Testis (tissue), 3 donors: ENCODE results near the gene GSG1L. TPM values are rescaled to one million over a fixed set of nuclear protein-coding genes. Genes with fewer than 3 reads are reported as not detected.

Experiments used
- DNase-seq: peaks from one replicate; pipeline ENCODE4 v3.0.0-alpha.2; 2019
- H3K27ac ChIP-seq, 2 donors: fragments of 200-600 bp; sonication (generic); one replicate each; pipeline ENCODE4 v1.5.1; 2019
- H3K27me3 ChIP-seq: fragments of 200-600 bp; sonication (generic); one replicate; pipeline ENCODE4 v1.5.1; 2019
- H3K36me3 ChIP-seq: fragments of 200-600 bp; sonication (generic); one replicate; pipeline ENCODE4 v1.5.1; 2017; ENCODE audit warnings: low read depth; ENCODE audit errors: missing control alignments
- H3K4me1 ChIP-seq: fragments of 200-600 bp; sonication (generic); one replicate; pipeline ENCODE4 v1.5.1; 2019
- H3K4me3 ChIP-seq, 2 donors: fragments of 200-600 bp; sonication (generic); one replicate each; pipeline ENCODE4 v1.5.1; 2017 to 2019
- H3K9me3 ChIP-seq: fragments of 200-600 bp; sonication (generic); one replicate; pipeline ENCODE4 v1.5.1; 2017
- POLR2A ChIP-seq: fragments of 450-650 bp; IDR thresholded peaks from one replicate; pipeline ENCODE4 v1.6.1; 2017; ENCODE audit warnings: antibody characterized with exemption, mild to moderate bottlenecking, moderate library complexity
- WGBS, 2 donors: methylation state at CpG; one replicate each; pipeline ENCODE4 v1.1.5; 2018; 5-methylcytosine and 5-hydroxymethylcytosine counted together
- intact Hi-C: fragments of 100-400 bp; cut with DNase I; formaldehyde crosslinking; loops from one replicate; pipeline ENCODE4 v1.15.1; 2023; ENCODE audit warnings: low total_unique reads
- polyA plus RNA-seq: library from polyadenylated mRNA; stranded (reverse); fragments of 350-450 nt; fragmentation: Illumina TruSeq; extraction: RNeasy Lipid Tissue Mini Kit (QIAGEN cat#74804); gene quantifications from one replicate; pipeline ENCODE4 v1.2.3, GENCODE V29; 2014; ENCODE audit warnings: low read depth, low replicate concordance; ENCODE audit not compliant: insufficient read depth
- total RNA-seq, 2 donors: library from RNA; depleted of rRNA; stranded (reverse); fragments of >200 nt; gene quantifications; one replicate each; pipeline ENCODE4 v1.2.3, GENCODE V29; 2016
- TF ChIP-seq, protein P1 (sequence below), 3 experiments: fragments of 450-650 bp in 2 of 3; fragments of 200-600 bp in 1 of 3; sonication (generic) in 1 of 3; IDR thresholded peaks; one replicate each; pipeline ENCODE4 v1.5.1; 2016 to 2019; ENCODE audit warnings: antibody characterized with exemption in 3 of 3, mild to moderate bottlenecking in 2 of 3, moderate library complexity in 1 of 3

GSG1L gene
- total and polyA plus RNA-seq, 3 donors from 2014 or later, result 1.1 to 2.8 (median 1.9) TPM

DNA sequence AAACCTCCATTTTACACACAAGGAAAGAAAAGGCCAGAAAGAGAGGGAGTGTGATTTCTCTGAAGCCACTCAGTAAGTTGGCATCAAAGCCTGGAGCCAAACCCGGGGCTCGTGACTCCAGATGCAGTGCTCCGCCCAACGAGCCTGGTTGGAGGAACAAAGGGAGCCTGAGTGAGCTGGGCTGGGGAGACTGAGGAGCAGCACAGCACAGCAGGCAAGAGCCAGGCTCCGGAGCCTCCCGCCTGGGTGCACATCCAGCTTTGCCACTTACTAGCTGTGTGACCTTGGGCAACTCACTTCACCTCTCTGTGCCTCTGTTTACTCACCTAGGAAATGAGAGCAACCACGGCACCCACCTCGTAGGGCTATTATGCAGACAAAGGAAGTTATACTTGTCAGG, 5.6 kb downstream of the GSG1L start:
- Histone ChIP-seq H3K9me3 (no peaks in the 10 kb centered on the region), H3K27ac (no peak overlapping the region), H3K4me1 (no peaks in the 10 kb centered on the region), H3K27me3 (no peaks in the 10 kb centered on the region), H3K36me3 (no peaks in the 10 kb centered on the region), H3K4me3 (no peak overlapping the region)
- 88 to 91% methylated on average over 8 of the region's 8 CpGs for WGBS, 2 donors
- TF ChIP-seq, protein P1, sequence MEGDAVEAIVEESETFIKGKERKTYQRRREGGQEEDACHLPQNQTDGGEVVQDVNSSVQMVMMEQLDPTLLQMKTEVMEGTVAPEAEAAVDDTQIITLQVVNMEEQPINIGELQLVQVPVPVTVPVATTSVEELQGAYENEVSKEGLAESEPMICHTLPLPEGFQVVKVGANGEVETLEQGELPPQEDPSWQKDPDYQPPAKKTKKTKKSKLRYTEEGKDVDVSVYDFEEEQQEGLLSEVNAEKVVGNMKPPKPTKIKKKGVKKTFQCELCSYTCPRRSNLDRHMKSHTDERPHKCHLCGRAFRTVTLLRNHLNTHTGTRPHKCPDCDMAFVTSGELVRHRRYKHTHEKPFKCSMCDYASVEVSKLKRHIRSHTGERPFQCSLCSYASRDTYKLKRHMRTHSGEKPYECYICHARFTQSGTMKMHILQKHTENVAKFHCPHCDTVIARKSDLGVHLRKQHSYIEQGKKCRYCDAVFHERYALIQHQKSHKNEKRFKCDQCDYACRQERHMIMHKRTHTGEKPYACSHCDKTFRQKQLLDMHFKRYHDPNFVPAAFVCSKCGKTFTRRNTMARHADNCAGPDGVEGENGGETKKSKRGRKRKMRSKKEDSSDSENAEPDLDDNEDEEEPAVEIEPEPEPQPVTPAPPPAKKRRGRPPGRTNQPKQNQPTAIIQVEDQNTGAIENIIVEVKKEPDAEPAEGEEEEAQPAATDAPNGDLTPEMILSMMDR (IDR thresholded peaks at IDR 0.05), result no peak
- no peak for TF ChIP-seq POLR2A
- intact Hi-C loops, result no loop called here
- no peak for DNase-seq

DNA sequence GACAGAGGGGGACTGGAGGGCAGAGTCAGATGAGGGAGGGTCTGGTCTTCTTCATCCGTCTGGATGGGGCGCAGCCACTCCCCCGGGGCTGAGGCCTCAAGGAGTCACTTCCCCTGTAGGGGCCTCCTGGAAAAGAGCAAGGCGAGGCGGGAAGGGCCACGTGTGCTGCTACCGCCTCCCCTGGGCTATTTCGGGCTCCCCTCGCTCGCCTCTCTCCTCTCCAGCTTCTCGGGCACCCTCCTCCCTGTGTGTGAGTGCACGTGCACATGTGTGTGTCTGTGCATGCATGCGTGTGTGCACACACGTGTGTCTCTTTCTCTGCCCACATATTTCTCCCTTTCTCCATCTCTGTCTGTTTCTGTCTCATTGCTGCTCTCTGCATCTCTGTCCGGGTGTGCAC, 10.1 kb downstream of the GSG1L start:
- TF ChIP-seq, protein P1 (IDR thresholded peaks at IDR 0.05), result no peak
- TF ChIP-seq POLR2A, result no peak
- intact Hi-C loops, result no loop called here
- WGBS, 2 donors, result 29 to 38% methylated on average over 15 of the region's 15 CpGs
- no peak for DNase-seq
- H3K9me3 ChIP-seq, result no peaks in the 10 kb centered on the region
- H3K27me3 ChIP-seq, result no peaks in the 10 kb centered on the region
- no peaks in the 10 kb centered on the region for H3K4me1 ChIP-seq
- H3K36me3 ChIP-seq, result no peaks in the 10 kb centered on the region
- H3K27ac ChIP-seq, result no peak overlapping the region
- H3K4me3 ChIP-seq, result no peak overlapping the region

- WGBS, 2 donors, result 76 to 84% methylated on average over 4 to 8 of the region's 8 CpGs
- H3K4me1 ChIP-seq, result no peaks in the 10 kb centered on the region
Measured at GRCh38 chr16:28052274-28053128, 11.0 kb downstream of the GSG1L start.

GRCh38 chr16:28051486-28051885, 12.0 kb downstream of the GSG1L start:
- DNase-seq, result no peak
- WGBS, 2 donors, result 85 to 86% methylated on average over 7 of the region's 7 CpGs
- TF ChIP-seq, protein P1 (IDR thresholded peaks at IDR 0.05), result no peak
- TF ChIP-seq POLR2A, result no peak
- Histone ChIP-seq H3K27me3 (no peaks in the 10 kb centered on the region), H3K4me1 (no peaks in the 10 kb centered on the region), H3K27ac (no peak overlapping the region), H3K4me3 (no peak overlapping the region), H3K36me3 (no peaks in the 10 kb centered on the region), H3K9me3 (no peaks in the 10 kb centered on the region)
- intact Hi-C loops, result no loop called here

More at GRCh38 chr16:28052274-28053128, 11.0 kb downstream of the GSG1L start:
- Histone ChIP-seq H3K4me3 (no peak overlapping the region), H3K27me3 (no peaks in the 10 kb centered on the region), H3K27ac (no peak overlapping the region), H3K36me3 (no peaks in the 10 kb centered on the region), H3K9me3 (no peaks in the 10 kb centered on the region)
- TF ChIP-seq, protein P1 (IDR thresholded peaks at IDR 0.05), result no peak
- TF ChIP-seq POLR2A, result no peak
- intact Hi-C loops, result no loop called here
- DNase-seq, result no peak

DNA sequence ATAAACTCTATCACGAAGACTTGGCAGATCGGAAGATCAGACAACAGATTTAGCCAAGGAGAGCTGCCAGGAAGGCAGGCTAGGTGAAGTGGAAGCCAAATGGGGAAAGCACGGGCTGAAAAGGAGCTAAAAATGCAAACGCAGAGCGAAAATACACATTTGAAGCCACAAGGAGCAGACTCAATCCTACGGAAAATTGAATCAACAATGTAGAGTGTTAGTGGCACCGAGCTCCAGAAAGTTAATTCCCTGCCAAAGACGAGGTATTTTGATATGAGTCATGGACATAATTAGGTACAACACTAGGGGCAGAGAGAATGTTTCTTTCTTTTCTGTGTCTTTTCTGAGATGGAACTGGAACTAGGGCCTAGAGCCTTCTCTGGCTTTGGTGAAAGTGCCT, 20.7 kb downstream of the GSG1L start:
- no peak for TF ChIP-seq POLR2A
- TF ChIP-seq, protein P1 (IDR thresholded peaks at IDR 0.05), result no peak
- no peaks in the 10 kb centered on the region for H3K9me3 ChIP-seq
- H3K36me3 ChIP-seq, result no peaks in the 10 kb centered on the region
- DNase-seq, result no peak
- H3K4me1 ChIP-seq, result no peaks in the 10 kb centered on the region
- H3K27me3 ChIP-seq, result no peaks in the 10 kb centered on the region
- intact Hi-C loops, result no loop called here
- H3K4me3 ChIP-seq, result no peak overlapping the region
- H3K27ac ChIP-seq, result no peak overlapping the region
- WGBS, 2 donors, result 79 to 89% methylated on average over 8 of the region's 8 CpGs
